Measurements from ENCODE around the gene ITPKB.

DNA sequence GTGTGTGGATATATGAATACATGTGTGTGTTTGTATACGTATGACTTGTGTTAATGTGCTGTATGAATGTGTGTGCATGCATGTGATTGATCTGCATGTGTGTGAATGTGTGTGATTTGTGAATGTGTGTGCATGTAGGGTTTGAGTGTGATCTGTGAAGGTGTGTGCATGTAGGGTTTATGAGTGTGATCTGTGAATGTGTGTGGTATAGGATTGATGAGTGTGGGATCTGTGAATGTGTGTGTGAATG, 102.3 kb downstream of the ITPKB start:
- no peak for TF ChIP-seq EZH2 (IDR thresholded peaks at IDR 0.05)
- TF ChIP-seq, protein P1, sequence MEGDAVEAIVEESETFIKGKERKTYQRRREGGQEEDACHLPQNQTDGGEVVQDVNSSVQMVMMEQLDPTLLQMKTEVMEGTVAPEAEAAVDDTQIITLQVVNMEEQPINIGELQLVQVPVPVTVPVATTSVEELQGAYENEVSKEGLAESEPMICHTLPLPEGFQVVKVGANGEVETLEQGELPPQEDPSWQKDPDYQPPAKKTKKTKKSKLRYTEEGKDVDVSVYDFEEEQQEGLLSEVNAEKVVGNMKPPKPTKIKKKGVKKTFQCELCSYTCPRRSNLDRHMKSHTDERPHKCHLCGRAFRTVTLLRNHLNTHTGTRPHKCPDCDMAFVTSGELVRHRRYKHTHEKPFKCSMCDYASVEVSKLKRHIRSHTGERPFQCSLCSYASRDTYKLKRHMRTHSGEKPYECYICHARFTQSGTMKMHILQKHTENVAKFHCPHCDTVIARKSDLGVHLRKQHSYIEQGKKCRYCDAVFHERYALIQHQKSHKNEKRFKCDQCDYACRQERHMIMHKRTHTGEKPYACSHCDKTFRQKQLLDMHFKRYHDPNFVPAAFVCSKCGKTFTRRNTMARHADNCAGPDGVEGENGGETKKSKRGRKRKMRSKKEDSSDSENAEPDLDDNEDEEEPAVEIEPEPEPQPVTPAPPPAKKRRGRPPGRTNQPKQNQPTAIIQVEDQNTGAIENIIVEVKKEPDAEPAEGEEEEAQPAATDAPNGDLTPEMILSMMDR (IDR thresholded peaks at IDR 0.05), result no peak
